Measurements from ENCODE around the gene METRN. TPM values are rescaled to one million over a fixed set of nuclear protein-coding genes. Genes with fewer than 3 reads are reported as not detected.

The METRN gene
- total RNA-seq, 1 experiment from 2014 or later = 23.4 TPM

GRCh38 chr16:734981-735881, 20.3 kb downstream of the METRN start:
- Histone ChIP-seq H3K9me3 (no peaks in the 10 kb centered on the region), H3K4me1 (no peaks in the 10 kb centered on the region), H3K4me3 (ENCODE audit: low read depth, low read length) (no peak overlapping the region), H3K36me3 (ENCODE audit: control insufficient read depth, insufficient read depth, low read length) (no peaks in the 10 kb centered on the region; the same call in 1 of the 2 replicates), H3K27me3 (replicated peaks; ENCODE audit: control insufficient read depth, insufficient read depth, low read length) (no peaks in the 10 kb centered on the region)
- no peaks in the 10 kb centered on the region for H3K9me3 Mint-ChIP-seq (ENCODE audit: unreplicated experiment)
- CTCF ChIA-PET = no interaction called here
- POLR2A ChIA-PET = no interaction called here
- no peak for TF ChIP-seq CTCF (IDR thresholded peaks at IDR 0.05; ENCODE audit: insufficient read depth in 1 of 2, low read depth in 1 of 2, low read length in 1 of 2, severe bottlenecking in 1 of 2, unreplicated experiment in 1 of 2)
- peaks cover 50% of the 10 kb centered on the region for H3K36me3 Mint-ChIP-seq (ENCODE audit: insufficient read depth, unreplicated experiment)
- no peaks in the 10 kb centered on the region for H3K4me1 Mint-ChIP-seq (ENCODE audit: low read depth, unreplicated experiment)
- no peak overlapping the region for H3K27ac Mint-ChIP-seq (ENCODE audit: unreplicated experiment)
- H3K27me3 Mint-ChIP-seq (ENCODE audit: insufficient read depth, unreplicated experiment) = no peaks in the 10 kb centered on the region
- DNase-seq = no peak
- intact Hi-C loops (cut with micrococcal nuclease; ENCODE audit: unreplicated experiment) = no loop called here
- no peak overlapping the region for H3K4me3 Mint-ChIP-seq (ENCODE audit: unreplicated experiment)
- BruUV-seq (replicated peaks) = no TSS peak

GRCh38 chr16:735982-736453, 21.1 kb downstream of the METRN start:
- Mint-ChIP-seq H3K27ac (ENCODE audit: unreplicated experiment) (no peak overlapping the region), H3K36me3 (ENCODE audit: insufficient read depth, unreplicated experiment) (peaks cover 51% of the 10 kb centered on the region), H3K4me3 (ENCODE audit: unreplicated experiment) (no peak overlapping the region), H3K9me3 (ENCODE audit: unreplicated experiment) (no peaks in the 10 kb centered on the region), H3K27me3 (ENCODE audit: insufficient read depth, unreplicated experiment) (no peaks in the 10 kb centered on the region), H3K4me1 (ENCODE audit: low read depth, unreplicated experiment) (no peaks in the 10 kb centered on the region)
- intact Hi-C loops (cut with micrococcal nuclease; ENCODE audit: unreplicated experiment) = no loop called here
- no peaks in the 10 kb centered on the region for H3K9me3 ChIP-seq
- H3K36me3 ChIP-seq (ENCODE audit: control insufficient read depth, insufficient read depth, low read length) = no peaks in the 10 kb centered on the region; the same call in 1 of the 2 replicates
- no peak overlapping the region for H3K4me3 ChIP-seq (ENCODE audit: low read depth, low read length)
- no peaks in the 10 kb centered on the region for H3K4me1 ChIP-seq
- BruUV-seq (replicated peaks) = no TSS peak
- TF ChIP-seq CTCF (IDR thresholded peaks at IDR 0.05; ENCODE audit: insufficient read depth in 1 of 2, low read depth in 1 of 2, low read length in 1 of 2, severe bottlenecking in 1 of 2, unreplicated experiment in 1 of 2) = no peak
- DNase-seq = no peak
- H3K27me3 ChIP-seq (replicated peaks; ENCODE audit: control insufficient read depth, insufficient read depth, low read length) = no peaks in the 10 kb centered on the region
- ChIA-PET CTCF (interaction anchor here (0.7 to 1.0 kb wide), 2 partner anchors 13 to 26 kb away, joined by 3 read pairs; no protein-coding TSS in a partner anchor), POLR2A (no interaction called here)

- H3K36me3 ChIP-seq (ENCODE audit: control insufficient read depth, insufficient read depth, low read length) = no peaks in the 10 kb centered on the region; the same call in 1 of the 2 replicates
- no peaks in the 10 kb centered on the region for H3K9me3 ChIP-seq
- no peak overlapping the region for H3K4me3 Mint-ChIP-seq (ENCODE audit: unreplicated experiment)
- intact Hi-C loops (cut with micrococcal nuclease; ENCODE audit: unreplicated experiment) = no loop called here
- no peak overlapping the region for H3K4me3 ChIP-seq (ENCODE audit: low read depth, low read length)
- H3K4me1 Mint-ChIP-seq (ENCODE audit: low read depth, unreplicated experiment) = no peaks in the 10 kb centered on the region
- no peaks in the 10 kb centered on the region for H3K27me3 ChIP-seq (replicated peaks; ENCODE audit: control insufficient read depth, insufficient read depth, low read length)
- H3K27me3 Mint-ChIP-seq (ENCODE audit: insufficient read depth, unreplicated experiment) = no peaks in the 10 kb centered on the region
- H3K4me1 ChIP-seq = no peaks in the 10 kb centered on the region
- no peak for DNase-seq
- ChIA-PET POLR2A (no interaction called here), CTCF (interaction anchor here (0.7 to 1.0 kb wide), 2 partner anchors 12 to 25 kb away, joined by 3 read pairs; no protein-coding TSS in a partner anchor)
- peaks cover 51% of the 10 kb centered on the region for H3K36me3 Mint-ChIP-seq (ENCODE audit: insufficient read depth, unreplicated experiment)
- H3K27ac Mint-ChIP-seq (ENCODE audit: unreplicated experiment) = no peak overlapping the region
- H3K9me3 Mint-ChIP-seq (ENCODE audit: unreplicated experiment) = no peaks in the 10 kb centered on the region
- no peak for TF ChIP-seq CTCF (IDR thresholded peaks at IDR 0.05; ENCODE audit: insufficient read depth in 1 of 2, low read depth in 1 of 2, low read length in 1 of 2, severe bottlenecking in 1 of 2, unreplicated experiment in 1 of 2)
- no TSS peak for BruUV-seq (replicated peaks)
These were observed 22.1 kb downstream of the METRN start for GRCh38 chr16:736936-737481.

Measured in Caco-2 (cell line).